IMR-90 (cell line): ENCODE measurements around the gene PPY. TPM values are rescaled to one million over a fixed set of nuclear protein-coding genes. Genes with fewer than 3 reads are reported as not detected.

Experiments used
- ATAC-seq: fragments of 200-7000 bp; cut with Tn5 transposase; 2 replicates; pipeline ENCODE4 v1.9.1; 2020; ENCODE audit warnings: low read depth, mild to moderate bottlenecking, moderate library complexity
- BruUV-seq: library from RNA; stranded (reverse); fragments of 400-500 nt; replicated peaks from 2 replicates; lab custom pipeline; 2021; lab: Mats Ljungman, UMichigan
- CTCF ChIA-PET: fragments of 300-600 bp; formaldehyde crosslinking; extraction: SDS; loops from one replicate; lab custom pipeline; 2021; ENCODE audit warnings: antibody characterized with exemption; lab: Yijun Ruan, JAX
- POLR2A ChIA-PET: fragments of 300-600 bp; sonication (Branson Sonifier 250); formaldehyde crosslinking; loops from one replicate; lab custom pipeline; 2022; ENCODE audit warnings: antibody characterized with exemption; ENCODE audit not compliant: unreplicated experiment; lab: Charles Lee
- DNase-seq: peaks from one replicate; pipeline ENCODE4 v3.0.0; 2013
- H2AFZ ChIP-seq: replicated peaks from 2 replicates; pipeline ENCODE3; 2013; ENCODE audit warnings: low read length, mild to moderate bottlenecking; ENCODE audit not compliant: poor library complexity
- H2AK5ac ChIP-seq: 2 replicates; pipeline ENCODE4 v1.6.1; 2013; ENCODE audit warnings: low read depth, low read length, inconsistent platforms
- H2AK9ac ChIP-seq: replicated peaks from 2 replicates; pipeline ENCODE3; 2013; ENCODE audit warnings: mild to moderate bottlenecking, low read depth, low read length, moderate library complexity; ENCODE audit not compliant: poor library complexity
- H2BK120ac ChIP-seq: 2 replicates; pipeline ENCODE4 v1.6.1; 2013; ENCODE audit warnings: low read depth, low read length, inconsistent platforms
- H2BK15ac ChIP-seq: 3 replicates; pipeline ENCODE4 v1.6.1; 2013; ENCODE audit warnings: low read depth, low read length, inconsistent platforms
- H2BK20ac ChIP-seq: 2 replicates; pipeline ENCODE4 v1.6.1; 2013; ENCODE audit warnings: low read depth, mild to moderate bottlenecking, inconsistent platforms, low read length, moderate library complexity
- H2BK5ac ChIP-seq: 2 replicates; pipeline ENCODE4 v1.6.1; 2013; ENCODE audit warnings: mild to moderate bottlenecking, low read depth, low read length, inconsistent platforms; ENCODE audit not compliant: poor library complexity, severe bottlenecking
- H3K14ac ChIP-seq: replicated peaks from 2 replicates; pipeline ENCODE4 v1.6.1; 2013; ENCODE audit warnings: low read depth, low read length, inconsistent platforms
- H3K18ac ChIP-seq: 2 replicates; pipeline ENCODE4 v1.6.1; 2013; ENCODE audit warnings: low read depth, low read length, control low read depth
- H3K23ac ChIP-seq: 2 replicates; pipeline ENCODE4 v1.6.1; 2013; ENCODE audit warnings: low read depth, low read length, inconsistent platforms
- H3K27ac ChIP-seq: 2 replicates; pipeline ENCODE4 v1.5.1; 2013; ENCODE audit warnings: mild to moderate bottlenecking, control low read depth, low read length; ENCODE audit not compliant: insufficient read depth
- H3K27me3 ChIP-seq: 2 replicates; pipeline ENCODE4 v1.6.1; 2013; ENCODE audit warnings: low read length; ENCODE audit not compliant: control insufficient read depth, insufficient read depth
- H3K36me3 ChIP-seq: 2 replicates; pipeline ENCODE4 v1.6.1; 2013; ENCODE audit warnings: low read length, mixed read lengths; ENCODE audit not compliant: control insufficient read depth, insufficient read depth
- H3K4ac ChIP-seq: 2 replicates; pipeline ENCODE4 v1.6.1; 2013; ENCODE audit warnings: low read depth, low read length, inconsistent platforms
- H3K4me1 ChIP-seq: 2 replicates; pipeline ENCODE4 v1.6.1; 2013; ENCODE audit warnings: low read length, mixed read lengths; ENCODE audit not compliant: control insufficient read depth, insufficient read depth
- H3K4me2 ChIP-seq: 2 replicates; pipeline ENCODE4 v1.6.1; 2013; ENCODE audit warnings: low read depth, mild to moderate bottlenecking, control low read depth, low read length, moderate library complexity
- H3K4me3 ChIP-seq: 2 replicates; pipeline ENCODE4 v1.5.1; 2013; ENCODE audit warnings: low read depth, mild to moderate bottlenecking, control low read depth, low read length, moderate library complexity; ENCODE audit not compliant: insufficient read depth
- H3K56ac ChIP-seq: 2 replicates; pipeline ENCODE4 v1.6.1; 2013; ENCODE audit warnings: low read length, inconsistent platforms; ENCODE audit not compliant: insufficient read depth; ENCODE audit errors: extremely low read depth
- H3K79me1 ChIP-seq, 2 experiments: 2 replicates each; pipeline ENCODE4 v1.6.1; 2013; ENCODE audit warnings: low read length in 2 of 2, inconsistent platforms in 1 of 2, low read depth in 1 of 2
- H3K9ac ChIP-seq: 2 replicates; pipeline ENCODE4 v1.6.1; 2013; ENCODE audit warnings: low read depth, low read length, control low read depth
- H3K9me1 ChIP-seq: 2 replicates; pipeline ENCODE4 v1.6.1; 2013; ENCODE audit warnings: low read length, inconsistent platforms; ENCODE audit not compliant: insufficient read depth
- H3K9me3 ChIP-seq: 2 replicates; pipeline ENCODE4 v1.6.1; 2013; ENCODE audit warnings: low read length; ENCODE audit not compliant: control insufficient read depth, insufficient read depth
- H4K20me1 ChIP-seq: 2 replicates; pipeline ENCODE4 v1.6.1; 2013; ENCODE audit warnings: low read length, inconsistent platforms; ENCODE audit not compliant: insufficient read depth
- H4K5ac ChIP-seq: 2 replicates; pipeline ENCODE4 v1.6.1; 2013; ENCODE audit warnings: mild to moderate bottlenecking, low read depth, low read length, control low read depth
- H4K8ac ChIP-seq, 2 experiments: 2 replicates each; pipeline ENCODE4 v1.6.1; 2013; ENCODE audit warnings: low read depth in 2 of 2, low read length in 2 of 2, control low read depth in 1 of 2, inconsistent platforms in 1 of 2
- H4K91ac ChIP-seq: 2 replicates; pipeline ENCODE4 v1.6.1; 2013; ENCODE audit warnings: low read depth, low read length, inconsistent platforms; ENCODE audit not compliant: insufficient read depth
- BHLHE40 ChIP-seq: fragments of 150-350 bp; IDR thresholded peaks from 2 replicates; pipeline ENCODE4 v1.6.1; 2016; ENCODE audit warnings: mild to moderate bottlenecking, low read depth, low read length
- CEBPB ChIP-seq: IDR thresholded peaks from 2 replicates; pipeline ENCODE4 v1.6.1; 2012; ENCODE audit warnings: low read depth, low read length, improper control_type of control experiment
- CHD1 ChIP-seq: IDR thresholded peaks from 2 replicates; pipeline ENCODE4 v1.6.1; 2012; ENCODE audit warnings: low read depth, low read length, improper control_type of control experiment
- CTCF ChIP-seq: conservative IDR thresholded peaks from 2 replicates; pipeline ENCODE4 v1.5.1; 2012; ENCODE audit warnings: mild to moderate bottlenecking, low read depth, low read length, improper control_type of control experiment
- ELK1 ChIP-seq: fragments of 150-350 bp; IDR thresholded peaks from 2 replicates; pipeline ENCODE4 v1.6.1; 2016; ENCODE audit warnings: low read depth, mild to moderate bottlenecking, low read length, moderate library complexity, borderline replicate concordance
- FOS ChIP-seq: fragments of 150-350 bp; IDR thresholded peaks from 2 replicates; pipeline ENCODE4 v1.6.1; 2016; ENCODE audit warnings: low read depth, low read length
- MAFK ChIP-seq: IDR thresholded peaks from 2 replicates; pipeline ENCODE4 v1.6.1; 2012; ENCODE audit warnings: low read depth, low read length, improper control_type of control experiment
- MAZ ChIP-seq: IDR thresholded peaks from 2 replicates; pipeline ENCODE4 v1.6.1; 2012; ENCODE audit warnings: low read depth, mild to moderate bottlenecking, low read length, improper control_type of control experiment, moderate library complexity, borderline replicate concordance
- MXI1 ChIP-seq: IDR thresholded peaks from 2 replicates; pipeline ENCODE4 v1.6.1; 2012; ENCODE audit warnings: low read depth, mild to moderate bottlenecking, low read length, moderate library complexity, borderline replicate concordance
- NFE2L2 ChIP-seq: fragments of 150-350 bp; IDR thresholded peaks from 2 replicates; pipeline ENCODE4 v1.6.1; 2016; ENCODE audit warnings: low read depth, mild to moderate bottlenecking, low read length
- POLR2A ChIP-seq: IDR thresholded peaks from 2 replicates; pipeline ENCODE4 v1.6.1; 2012; ENCODE audit warnings: mild to moderate bottlenecking, low read depth, low read length
- RAD21 ChIP-seq: IDR thresholded peaks from 2 replicates; pipeline ENCODE4 v1.6.1; 2012; ENCODE audit warnings: low read length, improper control_type of control experiment
- RCOR1 ChIP-seq: IDR thresholded peaks from 2 replicates; pipeline ENCODE4 v1.6.1; 2012; ENCODE audit warnings: mild to moderate bottlenecking, low read length, improper control_type of control experiment; ENCODE audit not compliant: insufficient replicate concordance
- RFX5 ChIP-seq: IDR thresholded peaks from 2 replicates; pipeline ENCODE4 v1.8.0; 2012; ENCODE audit warnings: low read depth, mild to moderate bottlenecking, low read length, moderate library complexity
- SMC3 ChIP-seq: fragments of 150-350 bp; IDR thresholded peaks from 2 replicates; pipeline ENCODE4 v1.6.1; 2016; ENCODE audit warnings: low read depth, mild to moderate bottlenecking, antibody characterized with exemption, low read length, moderate library complexity
- USF2 ChIP-seq: fragments of 150-350 bp; IDR thresholded peaks from 2 replicates; pipeline ENCODE4 v1.6.1; 2017; ENCODE audit warnings: mild to moderate bottlenecking, antibody characterized with exemption, low read length, low read depth
- WGBS, 2 experiments: methylation state at CpG; one replicate each; pipeline versions ENCODE4 v1.1.5 to v1.1.7; 2013; ENCODE audit warnings: missing lambda C conversion rate in 2 of 2; ENCODE audit not compliant: insufficient read length in 1 of 2; ENCODE audit errors: extremely low coverage in 2 of 2; 5-methylcytosine and 5-hydroxymethylcytosine counted together
- dilution Hi-C: fragments of 300-500 bp; cut with HindIII; formaldehyde crosslinking; loops from one replicate; pipeline ENCODE4 v1.14.3; 2018; ENCODE audit warnings: low sequenced_read_pairs; ENCODE audit not compliant: unreplicated experiment
- in situ Hi-C: fragments of 300-500 bp; cut with MboI; formaldehyde crosslinking; loops from 3 replicates; pipeline ENCODE4 v1.14.3; 2019; ENCODE audit warnings: low sequenced_read_pairs, inconsistent platforms, mixed read lengths
- intact Hi-C: fragments of 100-400 bp; cut with micrococcal nuclease; formaldehyde crosslinking; loops from 2 replicates; pipeline ENCODE4 v1.10.0; 2022
- polyA plus RNA-seq, 3 experiments: library from polyadenylated mRNA; depleted of rRNA; stranded (reverse); fragments of >200 nt; gene quantifications; 2 replicates each; pipeline ENCODE4 v1.2.3, GENCODE V29; 2012; ENCODE audit warnings: low replicate concordance in 1 of 3
- total RNA-seq: library from RNA; depleted of rRNA; stranded (reverse); fragments of >200 nt; gene quantifications from 2 replicates; pipeline ENCODE4 v1.2.3, GENCODE V29; 2012

PPY gene
- total and polyA plus RNA-seq, 2 of the 4 experiments (the other 2 are of a cell fraction), result not detected

GRCh38 chr17:43898446-43898845, 43.8 kb downstream of the PPY start:
- Histone ChIP-seq H3K4me1 (no peaks in the 10 kb centered on the region), H3K18ac (no peak overlapping the region), H4K5ac (no peak overlapping the region), H4K8ac (no peak overlapping the region), H4K91ac (no peak overlapping the region), H3K4ac (no peak overlapping the region), H2BK20ac (no peak overlapping the region), H2BK15ac (no peak overlapping the region), H3K56ac (no peak overlapping the region), H3K9me1 (no peaks in the 10 kb centered on the region), H3K36me3 (no peaks in the 10 kb centered on the region), H2BK5ac (no peak overlapping the region), H3K9me3 (no peaks in the 10 kb centered on the region), H3K27me3 (no peaks in the 10 kb centered on the region; the same call in 1 of the 2 replicates), H2BK120ac (no peak overlapping the region), H2AK9ac (no peak overlapping the region), H3K14ac (no peak overlapping the region), H2AK5ac (no peak overlapping the region), H3K27ac (no peak overlapping the region), H3K4me2 (no peak overlapping the region), H3K79me1 (no peaks in the 10 kb centered on the region), H3K23ac (no peak overlapping the region), H3K4me3 (no peak overlapping the region), H2AFZ (no peak overlapping the region), H4K20me1 (no peaks in the 10 kb centered on the region), H3K9ac (no peak overlapping the region)
- TF ChIP-seq POLR2A (no peak), RFX5 (no peak), CHD1 (no peak), BHLHE40 (no peak), MXI1 (no peak), ELK1 (no peak), RAD21 (no peak), RCOR1 (no peak), CEBPB (no peak), FOS (no peak), USF2 (no peak), SMC3 (no peak), MAFK (no peak), MAZ (no peak), CTCF (no peak), NFE2L2 (no peak)
- ATAC-seq (no peak), DNase-seq (no peak)
- CTCF ChIA-PET, result no interaction called here
- dilution Hi-C loops, result no loop called here
- no TSS peak for BruUV-seq
- no CpG with 5 or more reads among the region's 1 CpG for WGBS, 2 experiments
- intact Hi-C loops, result no loop called here
- POLR2A ChIA-PET, result no interaction called here
- in situ Hi-C loops, result no loop called here
